Muscle of leg (tissue), 9 donors: ENCODE measurements around the gene ZDHHC7. TPM values are rescaled to one million over a fixed set of nuclear protein-coding genes. Genes with fewer than 3 reads are reported as not detected.

Experiments
- polyA plus RNA-seq, 8 donors: library from polyadenylated mRNA; unstranded; fragments of 120-200 nt; gene quantifications; one replicate each; pipeline versions ENCODE4 v1.2.1 to v1.2.3, GENCODE V29; 2013; ENCODE audit warnings: inconsistent platforms in 1 of 8, low replicate concordance in 1 of 8; ENCODE audit not compliant: insufficient read length in 8 of 8, insufficient read depth in 1 of 8
- total RNA-seq: library from RNA; stranded (reverse); fragments of 120-200 nt; gene quantifications from one replicate; pipeline ENCODE4 v1.2.4, GENCODE V29; 2013

Gene ZDHHC7
- total and polyA plus RNA-seq, 9 donors = 28.7 to 44.7 (median 36.2) TPM

Other genes with a start within 250 kb of the ZDHHC7 start
- 5.4 TPM for gene CRISPLD2, start 191.6 kb downstream of the ZDHHC7 start, total RNA-seq
- 10 to 100 TPM in 1 of 8 donors, 1 to 10 TPM in 7; 5.2 to 10.4 (median 6.4) TPM for gene CRISPLD2, start 191.6 kb downstream of the ZDHHC7 start, polyA plus RNA-seq
- gene KIAA0513, start 16.3 kb upstream of the ZDHHC7 start, total RNA-seq = 2.9 TPM
- gene KIAA0513, start 16.3 kb upstream of the ZDHHC7 start, polyA plus RNA-seq = 1 to 10 TPM; 1.6 to 4.2 (median 2.5) TPM
- not detected for gene CIBAR2, start 100.9 kb upstream of the ZDHHC7 start, total RNA-seq
- gene CIBAR2, start 100.9 kb upstream of the ZDHHC7 start, polyA plus RNA-seq = under 1 TPM in 2 of 8 donors, not detected in 6; 0.18 to 0.30 TPM